Adipocyte (in vitro differentiated cells): Measurements from ENCODE around the gene ECSCR.
"Not testable (repeated sequence)": the region's sequence is repeated elsewhere in the genome, so short reads cannot be mapped to it uniquely, and the experiment has no call there.

Source experiments
- DNase-seq: peaks from one replicate; pipeline ENCODE4 v3.0.0-alpha.2; 2015; ENCODE audit warnings: low read depth
- H3K27me3 ChIP-seq: replicated peaks from 2 replicates; pipeline ENCODE4 v1.7.0; 2013; ENCODE audit warnings: mild to moderate bottlenecking, low read length, moderate library complexity; ENCODE audit not compliant: control insufficient read depth, insufficient read depth
- H3K36me3 ChIP-seq: 2 replicates; pipeline ENCODE4 v1.7.0; 2013; ENCODE audit warnings: low read length, mild to moderate bottlenecking, moderate library complexity; ENCODE audit not compliant: control insufficient read depth, insufficient read depth, severe bottlenecking
- H3K4me1 ChIP-seq: 2 replicates; pipeline ENCODE4 v1.7.0; 2013; ENCODE audit warnings: mild to moderate bottlenecking, low read length, moderate library complexity; ENCODE audit not compliant: control insufficient read depth, insufficient read depth
- H3K4me3 ChIP-seq: 2 replicates; pipeline ENCODE4 v1.7.0; 2013; ENCODE audit warnings: mild to moderate bottlenecking, low read length, moderate library complexity
- H3K9ac ChIP-seq: 2 replicates; pipeline ENCODE4 v1.7.0; 2013; ENCODE audit warnings: mild to moderate bottlenecking, low read length, moderate library complexity
- H3K9me3 ChIP-seq: 2 replicates; pipeline ENCODE4 v1.7.0; 2013; ENCODE audit warnings: mild to moderate bottlenecking, low read length, moderate library complexity; ENCODE audit not compliant: control insufficient read depth

ECSCR gene

GRCh38 chr5:139482890-139483208 lies 20.3 kb upstream of the ECSCR start:
- Histone ChIP-seq H3K4me3 (peak overlapping the region; percentile 82), H3K4me1 (peaks cover 30% of the 10 kb centered on the region), H3K9ac (peak overlapping the region; percentile 86)
- not testable (repeated sequence) for H3K9me3 ChIP-seq, DNase-seq, H3K27me3 ChIP-seq, H3K36me3 ChIP-seq

GRCh38 chr5:139482050-139482889 lies 19.7 kb upstream of the ECSCR start, which contains the start of gene STING1:
Gene STING1 (minus strand): TSS chr5:139482758. CDS start chr5:139481704, 1,054 bp downstream.
- peak within 1 kb of the TSS; percentile 82 for H3K4me3 ChIP-seq
- H3K9me3 ChIP-seq, result no peaks in the 10 kb centered on the region
- peak; percentile 94 for DNase-seq
- peak within 1 kb of the TSS; percentile 86 for H3K9ac ChIP-seq
- H3K4me1 ChIP-seq, result peaks cover 30% of the 10 kb centered on the region
- H3K36me3 ChIP-seq, result peaks cover 12% of the 10 kb centered on the region
- H3K27me3 ChIP-seq, result no peaks in the 10 kb centered on the region

GRCh38 chr5:139481580-139482049 lies 19.1 kb upstream of the ECSCR start:
- Histone ChIP-seq H3K9me3 (no peaks in the 10 kb centered on the region), H3K36me3 (peaks cover 16% of the 10 kb centered on the region), H3K9ac (peak overlapping the region; percentile 86), H3K4me1 (peaks cover 30% of the 10 kb centered on the region), H3K4me3 (peak overlapping the region; percentile 82), H3K27me3 (no peaks in the 10 kb centered on the region)
- peak; percentile 42 for DNase-seq

- peak overlapping the region; percentile 82 for H3K4me3 ChIP-seq
- no peaks in the 10 kb centered on the region for H3K27me3 ChIP-seq
- no peak for DNase-seq
- no peaks in the 10 kb centered on the region for H3K9me3 ChIP-seq
- H3K4me1 ChIP-seq, result peaks cover 30% of the 10 kb centered on the region
- H3K9ac ChIP-seq, result peak overlapping the region; percentile 86
- H3K36me3 ChIP-seq, result peaks cover 17% of the 10 kb centered on the region
These were observed 18.6 kb upstream of the ECSCR start for GRCh38 chr5:139481122-139481533.

- H3K27me3 ChIP-seq, H3K4me3 ChIP-seq, H3K9me3 ChIP-seq, H3K9ac ChIP-seq, DNase-seq: not testable (repeated sequence)
- Histone ChIP-seq H3K36me3 (peaks cover 23% of the 10 kb centered on the region), H3K4me1 (peaks cover 36% of the 10 kb centered on the region)
These were observed 17.2 kb upstream of the ECSCR start for GRCh38 chr5:139479729-139480128.

- H3K27me3 ChIP-seq, H3K4me3 ChIP-seq, H3K9me3 ChIP-seq, DNase-seq, H3K9ac ChIP-seq: not testable (repeated sequence)
- Histone ChIP-seq H3K36me3 (peaks cover 23% of the 10 kb centered on the region), H3K4me1 (peaks cover 39% of the 10 kb centered on the region)
These were observed 16.3 kb upstream of the ECSCR start for GRCh38 chr5:139478657-139479423.

- no peaks in the 10 kb centered on the region for H3K9me3 ChIP-seq
- no peak for DNase-seq
- H3K4me1 ChIP-seq, result peaks cover 37% of the 10 kb centered on the region
These were observed 13.5 kb upstream of the ECSCR start for GRCh38 chr5:139475865-139476617.

GRCh38 chr5:139474890-139475791 lies 12.6 kb upstream of the ECSCR start:
- no peaks in the 10 kb centered on the region for H3K9me3 ChIP-seq
- peaks cover 23% of the 10 kb centered on the region for H3K36me3 ChIP-seq
- H3K4me3 ChIP-seq, result no peak overlapping the region
- H3K9ac ChIP-seq, result no peak overlapping the region
- peak; percentile 60 for DNase-seq
- no peaks in the 10 kb centered on the region for H3K27me3 ChIP-seq
- H3K4me1 ChIP-seq, result peaks cover 34% of the 10 kb centered on the region

More at GRCh38 chr5:139475865-139476617, 13.5 kb upstream of the ECSCR start:
- peaks cover 23% of the 10 kb centered on the region for H3K36me3 ChIP-seq
- H3K4me3 ChIP-seq, result no peak overlapping the region
- no peaks in the 10 kb centered on the region for H3K27me3 ChIP-seq
- H3K9ac ChIP-seq, result no peak overlapping the region

GRCh38 chr5:139473565-139473964 lies 11.0 kb upstream of the ECSCR start:
- DNase-seq, result peak; percentile 23
- H3K9me3 ChIP-seq, result no peaks in the 10 kb centered on the region
- H3K9ac ChIP-seq, result peak overlapping the region; percentile 48
- peaks cover 23% of the 10 kb centered on the region for H3K36me3 ChIP-seq
- H3K4me3 ChIP-seq, result no peak overlapping the region
- H3K27me3 ChIP-seq, result no peaks in the 10 kb centered on the region
- H3K4me1 ChIP-seq, result peaks cover 44% of the 10 kb centered on the region

GRCh38 chr5:139473105-139473504 lies 10.6 kb upstream of the ECSCR start:
- peak; percentile 40 for DNase-seq
- Histone ChIP-seq H3K27me3 (no peaks in the 10 kb centered on the region), H3K4me1 (peaks cover 48% of the 10 kb centered on the region), H3K4me3 (no peak overlapping the region), H3K9me3 (no peaks in the 10 kb centered on the region), H3K9ac (peak overlapping the region; percentile 48), H3K36me3 (peaks cover 19% of the 10 kb centered on the region)
